HepG2 (cell line): ENCODE results near the gene CHST3. TPM values are rescaled to one million over a fixed set of nuclear protein-coding genes. Genes with fewer than 3 reads are reported as not detected.

ENCODE experiments used
- ATAC-seq: fragments of 200-7000 bp; cut with Tn5 transposase; 3 replicates; pipeline ENCODE4 v1.9.1; 2020; ENCODE audit warnings: mild to moderate bottlenecking, moderate library complexity
- BruUV-seq: library from RNA; stranded (reverse); fragments of 400-500 nt; replicated peaks from 2 replicates; lab custom pipeline; 2021; lab: Mats Ljungman, UMichigan
- CTCF ChIA-PET: fragments of 300-600 bp; formaldehyde crosslinking; extraction: SDS; loops from one replicate; lab custom pipeline; 2021; ENCODE audit warnings: low total read pairs, inconsistent platforms, low intra/inter-chr PET ratio; lab: Yijun Ruan, JAX
- POLR2A ChIA-PET: fragments of 350-600 bp; sonication (Branson Sonifier 250); formaldehyde crosslinking; loops from one replicate; lab custom pipeline; 2020; ENCODE audit warnings: antibody characterized with exemption, inconsistent platforms; lab: Yijun Ruan, JAX
- DNase-seq: peaks from one replicate; pipeline ENCODE4 v3.0.0-alpha.2; 2015; ENCODE audit warnings: low spot score
- FAIRE-seq: peaks from 3 replicates; lab custom pipeline; 2011; peaks lifted over from hg19 to GRCh38; lab: Jason Lieb, UNC
- H2AFZ ChIP-seq: one replicate; pipeline ENCODE4 v1.6.1; 2011; ENCODE audit warnings: low read length, inconsistent platforms
- H3K27ac ChIP-seq: fragments of 300-600 bp; 3 replicates; pipeline ENCODE4 v1.8.0; 2011; ENCODE audit warnings: mixed run types, mild to moderate bottlenecking, mixed read lengths, low read length, inconsistent platforms; ENCODE audit not compliant: insufficient read depth; ENCODE audit errors: extremely low read length
- H3K27me3 ChIP-seq, 2 experiments: fragments of 200-600 bp in 1 of 2; 2 replicates in 1 of 2; 3 replicates in 1 of 2; pipeline versions ENCODE4 v1.6.0 to v1.8.0; 2011; ENCODE audit warnings: low read length in 2 of 2, mild to moderate bottlenecking in 2 of 2, moderate library complexity in 2 of 2, inconsistent platforms in 1 of 2; ENCODE audit not compliant: insufficient read depth in 2 of 2, control insufficient read depth in 1 of 2
- H3K36me3 ChIP-seq, 2 experiments: fragments of 200-600 bp in 1 of 2; replicated peaks in 1 of 2; 2 replicates in 1 of 2; 3 replicates in 1 of 2; pipeline versions ENCODE4 v1.5.1 to v1.8.0; 2011; ENCODE audit warnings: low read length in 2 of 2, inconsistent platforms in 1 of 2; ENCODE audit not compliant: insufficient read depth in 2 of 2, control insufficient read depth in 1 of 2
- H3K4me1 ChIP-seq: 2 replicates; pipeline ENCODE4 v1.5.1; 2012; ENCODE audit warnings: low read length, inconsistent platforms; ENCODE audit not compliant: insufficient read depth
- H3K4me2 ChIP-seq: 2 replicates; pipeline ENCODE4 v1.6.0; 2011; ENCODE audit warnings: low read depth, low read length, inconsistent platforms
- H3K4me3 ChIP-seq, 3 experiments: fragments of 200-600 bp in 1 of 3; sonication (generic), shearing (Covaris generic) in 1 of 3; replicated peaks in 1 of 3; 2 replicates each; pipeline ENCODE4 v1.5.1; 2011 to 2016; ENCODE audit warnings: low read length in 3 of 3, inconsistent platforms in 2 of 3, low read depth in 2 of 3, mild to moderate bottlenecking in 2 of 3, control low read depth in 1 of 3, mixed read lengths in 1 of 3; ENCODE audit not compliant: insufficient read depth in 1 of 3
- H3K79me2 ChIP-seq: one replicate; pipeline ENCODE4 v1.6.1; 2011; ENCODE audit warnings: low read length, inconsistent platforms; ENCODE audit not compliant: insufficient read depth
- H3K9ac ChIP-seq: 2 replicates; pipeline ENCODE4 v1.6.0; 2011; ENCODE audit warnings: mild to moderate bottlenecking, low read depth, low read length, inconsistent platforms; ENCODE audit not compliant: insufficient read depth
- H3K9me3 ChIP-seq: 2 replicates; pipeline ENCODE4 v1.5.1; 2012; ENCODE audit warnings: mild to moderate bottlenecking, low read length
- H4K20me1 ChIP-seq: 2 replicates; pipeline ENCODE4 v1.6.0; 2011; ENCODE audit warnings: inconsistent platforms, mild to moderate bottlenecking, low read length, moderate library complexity; ENCODE audit not compliant: insufficient read depth
- ARID3A ChIP-seq: IDR thresholded peaks from 2 replicates; pipeline ENCODE4 v1.6.1; 2012; ENCODE audit warnings: low read depth, low read length, improper control_type of control experiment
- CCAR2 ChIP-seq: fragments of 200-400 bp; formaldehyde crosslinking; optimal IDR thresholded peaks from 2 replicates; pipeline ENCODE3; 2018; ENCODE audit warnings: low read depth, mild to moderate bottlenecking, low read length, moderate library complexity
- NFE2 ChIP-seq: sonication (generic); formaldehyde crosslinking; IDR thresholded peaks from 2 replicates; pipeline ENCODE4 v1.4.0; 2020; ENCODE audit warnings: missing genetic modification reagents
- PAX8 ChIP-seq: sonication (generic); formaldehyde crosslinking; IDR thresholded peaks from 2 replicates; pipeline ENCODE4 v1.8.0; 2022; ENCODE audit warnings: mild to moderate bottlenecking, missing genetic modification reagents, borderline replicate concordance
- PCBP2 ChIP-seq: fragments of 200-400 bp; formaldehyde crosslinking; optimal IDR thresholded peaks from 2 replicates; pipeline ENCODE3; 2018; ENCODE audit warnings: low read length, low read depth; ENCODE audit not compliant: poor library complexity, severe bottlenecking
- SIX1 ChIP-seq: sonication (generic); formaldehyde crosslinking; IDR thresholded peaks from 2 replicates; pipeline ENCODE4 v1.4.0; 2020; ENCODE audit warnings: missing genetic modification reagents, borderline replicate concordance
- TEAD3 ChIP-seq: optimal IDR thresholded peaks from 2 replicates; pipeline ENCODE3; 2016; ENCODE audit warnings: borderline replicate concordance
- ZBTB26 ChIP-seq: IDR thresholded peaks from 2 replicates; pipeline ENCODE4 v1.6.1; 2016; ENCODE audit warnings: missing compliant biosample characterization, missing genetic modification reagents, borderline replicate concordance
- ZKSCAN5 ChIP-seq: sonication (generic); formaldehyde crosslinking; IDR thresholded peaks from 2 replicates; pipeline ENCODE4 v1.5.1; 2020; ENCODE audit warnings: mild to moderate bottlenecking, missing genetic modification reagents
- ZNF331 ChIP-seq: sonication (generic); formaldehyde crosslinking; IDR thresholded peaks from 2 replicates; pipeline ENCODE4 v1.4.0; 2020; ENCODE audit warnings: missing genetic modification reagents
- ZNF674 ChIP-seq: sonication (generic); formaldehyde crosslinking; IDR thresholded peaks from 2 replicates; pipeline ENCODE4 v1.5.0; 2020; ENCODE audit warnings: low read depth, mild to moderate bottlenecking, missing genetic modification reagents
- ZNF768 ChIP-seq: sonication (generic); formaldehyde crosslinking; IDR thresholded peaks from 2 replicates; pipeline ENCODE4 v1.4.0; 2020; ENCODE audit warnings: missing genetic modification reagents
- ZNF792 ChIP-seq: IDR thresholded peaks from 2 replicates; pipeline ENCODE4 v1.6.1; 2016
- WGBS: methylation state at CpG from one replicate; pipeline ENCODE4 v1.1.6; 2017; ENCODE audit warnings: low lambda C conversion rate; 5-methylcytosine and 5-hydroxymethylcytosine counted together
- in situ Hi-C: cut with HindIII; loops from 2 replicates; pipeline ENCODE4 v1.10.0; 2017; ENCODE audit warnings: low pct_unique_long_range_greater_than_20kb; ENCODE audit not compliant: extremely low pct_ligation_motif_present
- intact Hi-C: fragments of 100-400 bp; cut with micrococcal nuclease; formaldehyde crosslinking; loops from one replicate; pipeline ENCODE4 v1.10.0; 2022; ENCODE audit not compliant: unreplicated experiment
- polyA plus RNA-seq, 8 experiments: library from polyadenylated mRNA; depleted of rRNA in 3 of 8; stranded (reverse) in 7 of 8; unstranded in 1 of 8; fragments of >200 nt; fragmentation: Illumina TruSeq in 4 of 8; extraction: Trizol in 4 of 8; gene quantifications; 2 replicates each; pipeline versions ENCODE4 v1.2.1 to v1.2.3, GENCODE V29; 2011 to 2016; ENCODE audit warnings: low read depth in 4 of 8, missing spikeins in 1 of 8, mixed read lengths in 1 of 8; ENCODE audit not compliant: insufficient read depth in 1 of 8
- total RNA-seq, 5 experiments: library from RNA; depleted of rRNA; stranded (reverse); fragments of >200 nt; fragmentation: Illumina TruSeq; extraction: Trizol; gene quantifications; 2 replicates each; pipeline ENCODE4 v1.2.3, GENCODE V29; 2016; ENCODE audit warnings: low read depth in 1 of 5

Gene CHST3
- total and polyA plus RNA-seq, 2 of the 13 experiments (the other 11 are each of a cell fraction or from before 2014, with no cell fraction given): 7.2 to 18.7 TPM

GRCh38 chr10:72000073-72001032 lies 36.2 kb downstream of the CHST3 start:
- DNase-seq (no peak), ATAC-seq (no peak), FAIRE-seq (no peak)
- CTCF ChIA-PET: no interaction called here
- Histone ChIP-seq H3K4me2 (no peak overlapping the region), H3K4me3 (no peak overlapping the region), H3K36me3 (peaks cover 12 to 14% of the 10 kb centered on the region in 2 experiments; a peak in 2 of 5 replicates), H3K9me3 (no peaks in the 10 kb centered on the region), H2AFZ (no peak overlapping the region), H3K9ac (no peak overlapping the region), H3K27me3 (no peaks in the 10 kb centered on the region), H3K27ac (no peak overlapping the region), H4K20me1 (peaks cover 11% of the 10 kb centered on the region; the same call in 1 of the 2 replicates), H3K4me1 (peaks cover 53% of the 10 kb centered on the region), H3K79me2 (peaks cover 31% of the 10 kb centered on the region)
- no TSS peak for BruUV-seq
- TF ChIP-seq SIX1 (CRISPR knock-in tag): no peak
- no peak for TF ChIP-seq ZBTB26 (CRISPR knock-in tag)
- TF ChIP-seq ZNF792 (CRISPR knock-in tag): no peak
- WGBS: 94% methylated on average over 13 of the region's 14 CpGs
- POLR2A ChIA-PET: interaction anchor here (0.6 to 1.6 kb wide), 2 partner anchors 17 to 68 kb away, joined by 3 to 4 read pairs; no protein-coding TSS in a partner anchor
- in situ Hi-C loops: no loop called here
- intact Hi-C loops: no loop called here

GRCh38 chr10:72001033-72001395 lies 36.8 kb downstream of the CHST3 start:
- Histone ChIP-seq H2AFZ (no peak overlapping the region), H3K9me3 (no peaks in the 10 kb centered on the region), H3K4me3 (no peak overlapping the region), H3K4me1 (peaks cover 50% of the 10 kb centered on the region), H3K27me3 (no peaks in the 10 kb centered on the region), H3K36me3 (peaks cover 14 to 17% of the 10 kb centered on the region in 2 experiments; a peak in 3 of 5 replicates), H3K27ac (no peak overlapping the region), H3K9ac (no peak overlapping the region), H4K20me1 (peaks cover 11% of the 10 kb centered on the region; the same call in 1 of the 2 replicates), H3K4me2 (no peak overlapping the region), H3K79me2 (peaks cover 29% of the 10 kb centered on the region)
- in situ Hi-C loops (no loop called here), intact Hi-C loops (no loop called here)
- BruUV-seq: no TSS peak
- POLR2A ChIA-PET: no interaction called here
- DNase-seq: no peak
- 100% methylated on average over 1 of the region's 4 CpGs for WGBS
- FAIRE-seq: no peak
- no peak for ATAC-seq
- CTCF ChIA-PET: no interaction called here
- TF ChIP-seq NFE2 (no peak), ARID3A (no peak), CCAR2 (no peak), TEAD3 (CRISPR knock-in tag) (no peak), ZNF768 (no peak), ZKSCAN5 (CRISPR knock-in tag) (no peak), ZNF674 (CRISPR knock-in tag) (no peak), PCBP2 (no peak), PAX8 (CRISPR knock-in tag) (no peak), ZNF331 (no peak)
